Smooth muscle cell of the pulmonary artery (primary cell): ENCODE results near the gene ZNF117. TPM values are rescaled to one million over a fixed set of nuclear protein-coding genes. Genes with fewer than 3 reads are reported as not detected.

ENCODE experiments used
- total RNA-seq: library from RNA; depleted of rRNA; stranded (reverse); fragments of >200 nt; gene quantifications from 2 replicates; pipeline ENCODE4 v1.2.3, GENCODE V29; 2014

ZNF117 gene
- 4.9 and 6.4 TPM in 2 replicates for total RNA-seq

DNA sequence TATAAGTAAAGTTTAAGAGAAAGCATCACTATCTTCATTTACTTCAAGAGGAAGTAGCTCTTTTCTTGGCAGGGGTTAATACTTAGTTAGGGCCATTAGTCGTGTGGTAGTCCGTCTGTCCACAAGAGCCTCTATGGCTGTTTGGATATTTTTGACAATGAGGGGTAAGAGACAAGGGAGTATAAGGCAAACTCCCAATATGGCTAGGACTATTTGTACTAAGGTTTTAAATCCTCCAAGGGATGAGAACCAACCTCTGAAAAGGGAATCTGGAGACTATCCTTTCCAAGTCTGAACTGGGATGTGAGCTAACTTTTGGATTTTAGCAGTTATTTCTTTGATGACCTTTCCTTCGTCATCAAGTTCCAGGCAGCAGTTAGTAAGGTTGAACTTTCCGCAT, at the start of gene ZNF117:
TSS of gene ZNF117 (minus strand) at position 101 of the 400 bp plus-strand sequence.

DNA sequence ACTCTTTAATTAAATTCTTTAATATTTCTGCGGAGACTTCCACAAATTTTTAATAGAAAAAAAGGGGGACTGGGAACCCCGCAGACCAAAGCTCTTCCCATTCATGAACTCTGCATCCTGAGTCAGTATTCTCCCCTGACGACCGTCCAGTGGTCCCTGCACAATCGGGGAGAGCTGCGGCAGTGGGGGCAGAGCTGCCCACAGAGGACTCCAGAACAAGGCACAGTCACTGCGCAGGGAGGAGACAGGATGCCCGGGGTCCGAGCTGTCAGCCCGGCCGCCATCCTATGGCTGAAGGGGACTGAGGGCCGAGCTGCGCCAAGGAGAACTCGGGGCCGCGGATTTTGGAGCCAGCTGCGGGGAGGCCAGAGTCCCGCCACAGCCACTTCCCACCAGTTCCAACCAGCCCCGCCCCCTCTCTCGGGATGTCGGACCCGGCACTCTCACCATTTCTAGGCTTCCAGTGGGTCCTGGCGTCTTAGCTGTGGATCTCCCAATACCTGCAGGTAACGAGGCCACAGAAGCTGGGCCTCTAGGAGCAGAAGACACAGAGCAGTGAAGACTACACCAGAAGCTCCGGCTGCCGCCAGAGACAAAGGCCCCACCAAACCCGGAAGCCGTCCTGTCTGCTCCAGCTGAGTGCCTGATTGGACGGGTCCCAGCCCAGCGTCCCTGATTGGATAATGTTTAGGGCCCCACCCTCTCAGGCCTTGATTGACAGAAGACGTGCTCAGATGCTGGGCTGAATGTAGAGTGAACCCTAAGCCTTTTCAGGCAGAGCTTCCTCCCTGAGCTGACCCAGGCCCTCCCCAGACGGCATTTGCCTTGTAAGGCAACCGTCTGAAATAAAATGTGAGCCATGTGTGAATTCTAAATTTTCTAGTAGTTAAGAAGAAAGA, 15.5 kb upstream of the ZNF117 start, which contains the start of gene ERV3-1:
TSS of gene ERV3-1 (minus strand) at position 594 of the 899 bp plus-strand sequence. CDS start 13,661 bp downstream, outside the sequence.

Other genes starting within 250 kb of the ZNF117 start
- 2.2 and 2.3 TPM in 2 replicates for gene ZNF138, start 196.6 kb downstream of the ZNF117 start, total RNA-seq
- gene ZNF273, start 87.8 kb downstream of the ZNF117 start, total RNA-seq: 2.2 and 2.4 TPM in 2 replicates
- 9.5 and 11.2 TPM in 2 replicates for gene ERV3-1, start 15.7 kb upstream of the ZNF117 start, total RNA-seq